GM12892 (cell line): ENCODE data around the gene SLC16A1.
A peak's percentile ranks its signal among the peaks of the same experiment; 100 is the strongest.
"Not testable (repeated sequence)": the region's sequence is repeated elsewhere in the genome, so short reads cannot be mapped to it uniquely, and the experiment has no call there.

Experiments
- DNase-seq: peaks from one replicate; pipeline ENCODE4 v3.0.0; 2011; ENCODE audit not compliant: insufficient read length
- FAIRE-seq: peaks from 2 replicates; lab custom pipeline; 2011; peaks lifted over from hg19 to GRCh38; lab: Jason Lieb, UNC
- POLR2A ChIP-seq: IDR thresholded peaks from 2 replicates; pipeline ENCODE4 v1.6.1; 2011; ENCODE audit warnings: low read depth, low read length, control low read depth
- POLR2AphosphoS5 ChIP-seq: IDR thresholded peaks from 2 replicates; pipeline ENCODE4 v1.6.1; 2011; ENCODE audit warnings: low read depth, low read length, control low read depth
- TAF1 ChIP-seq: IDR thresholded peaks from 2 replicates; pipeline ENCODE4 v1.6.1; 2011; ENCODE audit warnings: low read depth, mild to moderate bottlenecking, control low read depth, low read length, borderline replicate concordance

SLC16A1 gene

DNA sequence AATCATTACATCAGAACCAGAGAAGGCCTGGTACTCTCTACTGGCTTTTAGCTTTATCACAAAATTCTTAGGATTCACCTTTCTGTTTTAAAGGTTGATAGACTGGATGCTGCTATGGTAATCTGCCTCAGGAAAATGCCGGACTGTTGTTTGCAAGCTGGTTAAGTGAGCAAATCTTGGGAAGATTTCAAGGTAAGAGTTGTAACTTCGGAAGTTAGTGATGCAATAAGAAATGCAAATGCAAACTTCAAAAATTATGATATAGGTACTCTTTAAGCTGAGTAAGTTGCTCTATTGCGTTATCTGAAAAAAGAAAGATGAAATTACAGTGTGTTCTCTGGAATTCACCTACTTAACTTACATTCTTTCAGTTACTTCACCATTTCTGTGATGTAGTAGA, 4.4 kb upstream of the SLC16A1 start:
- TF ChIP-seq POLR2A (no peak), TAF1 (no peak), POLR2AphosphoS5 (no peak)
- no peak for FAIRE-seq
- DNase-seq: no peak

DNA sequence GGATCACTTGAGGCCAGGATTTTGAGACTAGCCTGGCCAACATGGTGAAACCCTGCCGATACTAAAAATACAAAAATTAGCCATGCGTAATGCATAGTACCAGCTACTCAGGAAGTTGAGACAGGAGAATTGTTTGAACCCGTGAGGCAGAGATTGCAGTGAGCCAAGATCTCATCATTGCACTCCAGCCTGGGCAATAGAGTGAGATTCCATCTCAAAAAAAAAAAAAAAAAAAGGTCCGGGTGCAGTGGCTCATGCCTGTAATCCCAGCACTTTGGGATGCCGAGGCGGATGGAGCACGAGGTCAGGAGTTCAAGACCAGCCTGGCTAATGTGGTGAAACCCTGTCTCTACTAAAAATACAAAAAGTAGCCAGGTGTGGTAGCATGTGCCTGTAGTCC, 2.2 kb upstream of the SLC16A1 start:
- DNase-seq: not testable (repeated sequence)
- FAIRE-seq: peak; percentile 5

DNA sequence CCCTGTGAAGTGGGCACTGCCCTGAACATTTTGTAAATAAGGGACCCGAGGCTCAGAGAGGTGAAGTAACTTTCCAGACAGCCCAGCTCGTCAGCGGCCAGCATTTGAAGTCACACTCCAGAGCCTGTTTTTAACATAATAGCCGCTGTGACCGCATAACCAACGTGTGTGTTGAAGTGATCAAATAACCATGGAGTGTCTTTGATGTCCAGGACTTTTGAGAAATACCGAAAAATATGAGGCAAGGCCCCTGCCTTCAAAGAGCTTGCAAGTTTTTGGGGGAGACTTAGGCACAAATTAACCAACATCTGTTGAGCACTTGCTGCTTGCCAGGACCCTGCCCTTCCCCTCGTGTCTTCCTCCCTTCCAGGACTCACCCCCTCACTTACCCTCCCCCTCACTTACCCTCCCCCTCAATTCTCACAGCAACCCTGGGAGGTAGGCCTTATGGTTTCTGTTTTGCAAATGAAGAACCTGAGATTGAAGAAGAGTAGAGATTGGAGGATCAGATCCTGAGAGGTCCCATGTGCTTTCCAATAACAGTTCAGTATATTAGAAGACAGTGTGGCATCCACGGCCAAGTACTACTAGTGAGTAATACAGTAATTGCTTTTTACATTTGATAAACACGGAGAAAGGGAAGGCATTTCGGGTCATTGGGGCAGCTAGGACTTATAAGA, 1.3 kb upstream of the SLC16A1 start:
- FAIRE-seq (peak; percentile 86), DNase-seq (peak; percentile 57)
- TF ChIP-seq POLR2A (peak; percentile 17; the same call in 1 of the 2 replicates), TAF1 (no peak), POLR2AphosphoS5 (no peak)

DNA sequence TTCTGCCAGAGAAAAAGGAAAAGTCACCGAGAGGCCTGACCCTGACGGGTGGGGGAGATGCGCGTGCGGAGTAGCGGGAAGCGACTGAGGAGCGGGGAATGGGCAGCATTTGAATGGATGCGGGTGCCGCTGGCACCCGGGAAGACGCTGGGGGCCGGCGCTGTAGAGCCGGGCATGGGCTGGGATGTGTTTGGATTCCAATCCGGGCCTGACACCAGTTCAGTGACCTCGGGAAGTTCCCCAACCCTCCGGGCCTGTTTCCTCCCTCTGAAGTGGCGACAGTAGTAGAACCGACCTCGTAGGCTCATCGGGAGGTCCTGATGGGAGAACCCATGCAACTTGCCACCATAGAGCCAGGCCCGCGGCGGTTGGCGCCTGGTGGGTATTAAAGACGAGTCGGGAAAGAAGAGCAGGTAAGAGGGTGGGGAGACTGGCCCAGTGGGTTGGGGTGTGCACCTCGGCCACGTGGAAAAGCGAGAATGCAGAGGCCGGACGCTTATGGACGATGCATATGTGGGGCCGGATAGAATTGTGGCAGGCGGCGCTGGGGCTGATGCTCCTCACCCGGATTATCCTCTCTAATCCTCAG, 642 bp upstream of the SLC16A1 start:
- no peak for DNase-seq
- FAIRE-seq: peak; percentile 30
- TF ChIP-seq POLR2AphosphoS5 (no peak), TAF1 (no peak), POLR2A (no peak)

DNA sequence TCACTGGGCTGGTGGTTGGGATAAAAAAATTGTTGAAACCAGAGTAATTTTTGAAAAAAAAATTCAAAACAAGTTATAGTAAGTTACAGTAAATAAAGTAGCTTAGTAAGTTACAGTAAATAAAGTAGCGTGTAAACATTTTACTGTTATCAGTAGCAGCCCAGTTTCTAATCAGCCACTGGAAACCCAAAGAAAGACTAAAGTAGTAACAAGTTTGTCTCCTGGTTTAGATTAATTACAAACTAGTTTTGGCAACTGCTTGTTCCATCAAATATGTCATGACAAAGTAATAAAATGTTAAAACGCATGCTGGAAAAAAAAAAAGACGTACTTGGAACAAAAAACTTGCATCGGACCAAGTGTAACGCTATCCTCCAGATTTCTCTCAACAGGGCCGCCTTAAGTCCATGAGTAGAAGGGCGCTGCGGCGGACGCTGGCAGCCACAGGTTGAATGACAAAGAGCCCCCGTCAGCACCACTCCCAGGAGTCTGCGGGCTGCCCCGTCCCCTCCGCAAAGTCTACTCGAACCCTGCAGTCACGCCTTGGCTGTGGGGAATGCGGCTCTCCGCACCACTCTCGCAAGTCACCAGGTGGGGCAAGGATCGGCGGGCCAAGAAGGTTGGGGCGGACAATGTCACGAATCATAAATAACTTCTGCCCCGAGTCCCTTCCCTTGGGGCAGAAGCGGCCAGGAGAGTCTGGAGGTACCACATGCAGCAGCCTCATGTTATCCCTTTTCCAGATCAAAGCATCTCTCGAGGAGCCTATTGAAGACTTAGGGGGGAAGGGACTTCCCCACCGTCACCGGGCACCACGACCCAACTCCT, 837 bp downstream of the SLC16A1 start:
- peak; percentile 31 for DNase-seq
- FAIRE-seq: peak; percentile 73
- TF ChIP-seq POLR2AphosphoS5 (no peak), TAF1 (no peak), POLR2A (no peak)

DNA sequence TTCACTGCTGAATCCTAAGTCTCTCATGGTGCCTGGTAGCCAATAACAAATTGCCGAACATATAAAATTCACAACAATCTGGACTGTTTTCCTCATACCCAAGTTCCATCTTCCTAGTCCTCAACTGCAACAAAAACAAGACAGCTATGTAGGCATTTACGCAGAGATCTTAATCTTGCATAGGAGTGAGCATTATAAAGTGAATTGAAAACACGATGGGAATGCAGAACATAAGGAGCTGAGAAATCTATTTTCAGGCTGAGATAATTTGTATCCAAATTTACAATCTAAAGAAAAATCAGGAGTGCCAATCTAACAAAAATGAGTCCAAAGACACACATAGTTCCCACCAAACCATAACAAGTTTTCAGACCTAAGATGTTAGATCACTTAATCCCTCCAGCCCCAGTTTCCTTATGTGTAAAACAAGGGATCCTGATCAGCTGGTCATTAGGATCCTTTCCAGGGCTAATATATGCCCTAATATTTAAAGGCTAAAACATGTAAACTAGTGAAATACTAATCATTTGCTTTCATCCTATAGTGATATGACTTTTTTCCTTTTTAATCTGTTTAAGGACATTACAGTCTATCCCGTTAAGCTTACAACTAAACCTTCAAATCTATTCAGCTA, 1.9 kb downstream of the SLC16A1 start:
- FAIRE-seq: no peak
- TF ChIP-seq TAF1: no peak
- no peak for TF ChIP-seq POLR2A
- TF ChIP-seq POLR2AphosphoS5: no peak
- DNase-seq: no peak

DNA sequence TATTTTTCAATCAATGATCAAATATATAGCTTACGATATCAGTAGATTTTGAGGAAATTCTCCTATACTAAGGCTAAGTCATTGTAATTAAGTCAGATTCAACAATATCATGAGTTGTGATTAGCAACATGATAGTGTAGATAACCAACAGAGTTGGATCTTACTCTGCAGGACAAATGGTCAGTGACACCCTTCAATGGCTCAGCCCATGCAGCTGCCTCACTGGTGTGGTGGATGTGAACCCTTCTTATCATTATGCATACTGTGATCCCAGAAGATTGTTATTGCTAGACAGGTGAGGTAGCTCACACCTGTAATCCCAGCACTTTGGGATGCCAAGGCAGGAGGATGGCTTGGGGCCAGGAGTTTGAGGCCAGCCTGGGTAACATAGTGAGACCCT, 5.6 kb downstream of the SLC16A1 start:
- FAIRE-seq (peak; percentile 5), DNase-seq (no peak)
- TF ChIP-seq POLR2A (no peak), POLR2AphosphoS5 (no peak), TAF1 (no peak)

DNA sequence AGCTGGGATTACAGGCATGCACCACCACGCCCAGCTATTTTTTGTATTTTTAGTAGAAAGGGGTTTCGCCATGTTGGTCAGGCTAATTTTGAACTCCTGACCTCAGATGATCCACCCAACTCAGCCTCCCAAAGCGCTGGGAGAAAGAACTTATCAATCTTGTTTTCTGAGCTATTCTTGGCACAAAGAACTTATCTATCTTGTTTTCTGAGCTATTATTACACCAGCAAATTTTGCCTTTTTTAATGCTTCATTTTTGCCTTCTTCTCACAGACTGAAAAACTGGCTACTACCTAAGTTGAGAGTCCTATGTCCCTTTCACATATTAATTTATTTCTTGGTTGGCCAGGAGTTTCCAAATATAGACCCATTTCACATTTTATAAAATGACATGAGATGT, 9.3 kb downstream of the SLC16A1 start:
- FAIRE-seq: no peak

DNA sequence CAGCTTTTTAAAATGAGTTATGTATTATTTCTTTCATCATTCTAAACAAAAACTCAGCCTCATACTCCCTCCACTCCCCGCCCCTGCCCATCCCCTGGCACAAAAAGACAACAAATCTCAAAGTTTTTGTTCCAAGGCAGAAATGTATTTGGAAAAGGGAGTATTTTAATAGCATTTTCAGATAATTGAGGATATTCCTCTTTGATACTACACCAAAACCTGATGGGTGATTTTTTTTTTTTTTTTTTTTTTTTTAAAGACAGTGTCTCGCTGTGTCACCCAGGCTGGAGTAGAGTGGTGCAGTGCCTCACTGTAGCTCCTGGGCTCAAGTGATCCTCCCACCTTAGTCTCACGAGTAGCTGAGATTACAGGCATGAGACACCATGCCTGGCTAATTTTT, 16.2 kb downstream of the SLC16A1 start:
- no peak for FAIRE-seq
- TF ChIP-seq POLR2A: no peak
- no peak for TF ChIP-seq TAF1
- TF ChIP-seq POLR2AphosphoS5: no peak
- no peak for DNase-seq

More for the DNA sequence above, 9.3 kb downstream of the SLC16A1 start:
- TF ChIP-seq POLR2A (no peak), TAF1 (no peak), POLR2AphosphoS5 (no peak)
- DNase-seq: no peak

DNA sequence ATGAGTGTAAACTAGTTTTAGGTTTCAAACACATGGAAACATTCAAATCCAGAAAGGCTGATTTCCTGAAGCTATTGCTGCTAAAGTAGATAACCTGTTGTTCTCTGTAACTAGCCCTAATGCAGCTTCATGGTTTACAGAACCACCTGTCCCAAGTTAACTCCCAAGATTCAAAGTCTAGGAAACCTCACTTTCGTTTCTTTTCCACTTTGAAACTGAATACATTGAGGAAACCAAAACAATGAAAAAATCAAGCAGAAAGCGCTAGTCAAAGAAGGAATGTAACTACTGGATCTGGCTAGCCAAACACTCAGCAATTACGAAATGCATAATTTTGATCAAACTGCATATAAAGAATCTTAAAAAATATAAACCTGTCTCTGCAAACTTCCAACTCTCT, 17.8 kb downstream of the SLC16A1 start:
- FAIRE-seq: no peak

DNA sequence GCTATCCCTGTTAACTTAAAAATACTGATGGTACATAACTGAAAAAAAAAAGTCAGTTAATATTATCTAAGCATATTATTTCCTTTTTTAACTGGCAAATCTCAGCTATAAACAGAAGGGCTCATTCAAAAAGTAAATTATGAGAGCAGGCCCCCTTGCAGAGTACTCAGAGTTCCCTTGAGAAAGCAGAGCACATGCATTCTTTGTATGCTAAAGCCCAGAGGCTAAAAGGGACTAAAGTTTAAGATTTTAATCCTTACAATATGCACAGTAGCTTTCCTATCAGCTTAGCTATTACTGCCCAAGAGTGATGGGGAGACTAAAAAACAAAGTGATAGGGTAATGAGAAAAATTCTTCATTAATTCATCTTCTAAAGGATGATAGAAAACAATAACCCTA, 18.5 kb downstream of the SLC16A1 start:
- TF ChIP-seq POLR2A (no peak), TAF1 (no peak), POLR2AphosphoS5 (no peak)
- DNase-seq (no peak), FAIRE-seq (no peak)

More for the DNA sequence above, 17.8 kb downstream of the SLC16A1 start:
- TF ChIP-seq TAF1: no peak
- TF ChIP-seq POLR2AphosphoS5: no peak
- TF ChIP-seq POLR2A: no peak
- no peak for DNase-seq
